ENCODE measurements around the gene EIF3D. TPM values are rescaled to one million over a fixed set of nuclear protein-coding genes. Genes with fewer than 3 reads are reported as not detected.
A peak's percentile ranks its signal among the peaks of the same experiment; 100 is the strongest.

The EIF3D gene
- total and polyA plus RNA-seq, 9 of the 15 experiments (the other 6 are each of a cell fraction or from before 2014, with no cell fraction given) = 191 to 422 (median 279) TPM

GRCh38 chr22:36464715-36465231, 64.2 kb downstream of the EIF3D start:
- Histone ChIP-seq H3K27ac (ENCODE audit: extremely low read depth, low read depth, low read length) (no peak overlapping the region), H3K79me2 (ENCODE audit: control insufficient read depth, insufficient read depth, low read length) (no peaks in the 10 kb centered on the region), H3K4me3 (no peak overlapping the region), H2AFZ (ENCODE audit: low read depth, low read length) (no peak overlapping the region), H3K9me1 (ENCODE audit: control insufficient read depth, insufficient read depth, low read length) (no peaks in the 10 kb centered on the region), H3K4me2 (ENCODE audit: insufficient read depth, low read length) (no peak overlapping the region), H3K9me3 (replicated peaks; ENCODE audit: control insufficient read depth, insufficient read depth, low read depth, low read length) (no peaks in the 10 kb centered on the region), H3K27me3 (ENCODE audit: control insufficient read depth in 2 of 2, insufficient read depth in 2 of 2, low read length in 2 of 2) (no peaks in the 10 kb centered on the region), H3K4me1 (replicated peaks in 1 of 2; ENCODE audit: control insufficient read depth in 2 of 2, insufficient read depth in 2 of 2, low read length in 2 of 2) (peaks cover 19 to 40% of the 10 kb centered on the region in 2 experiments), H4K20me1 (replicated peaks; ENCODE audit: control insufficient read depth, insufficient read depth, low read length) (0 out of 2 replicates have a peak, but pooled peaks cover 3% of the 10 kb centered on the region), H3K9ac (ENCODE audit: insufficient read depth in 1 of 2, low read depth in 2 of 2, low read length in 2 of 2) (0 out of 4 replicates have a peak overlapping the region, but pooled peaks of 1 of the 2 experiments have one; percentile 26), H3K36me3 (ENCODE audit: control insufficient read depth, insufficient read depth, low read length) (peaks cover 24% of the 10 kb centered on the region; the same call in 2 of the 3 replicates)
- DNase-seq (ENCODE audit: extremely low read depth in 1 of 4, low spot score in 3 of 4) (no peak), ATAC-seq (no peak), FAIRE-seq (no peak)
- CTCF ChIA-PET (ENCODE audit: low intra/inter-chr PET ratio) = no interaction called here
- intact Hi-C loops (cut with micrococcal nuclease) = loop anchor here (5.0 kb wide), 1 partner anchor 97 kb away; no protein-coding TSS in a partner anchor
- 95% methylated on average over 3 of the region's 20 CpGs for WGBS (ENCODE audit: insufficient coverage, low coverage, missing lambda C conversion rate)
- TF ChIP-seq POLR2G (IDR thresholded peaks at IDR 0.05; ENCODE audit: low read depth, low read length) (peak; percentile 60), GTF2E2 (tag; IDR thresholded peaks at IDR 0.05) (no peak), GABPB2 (CRISPR knock-in tag; conservative IDR thresholded peaks at IDR 0.05) (no peak), SAP30 (IDR thresholded peaks at IDR 0.05; ENCODE audit: borderline replicate concordance, insufficient read depth, low read depth, low read length, poor library complexity, severe bottlenecking) (no peak)
- no TSS peak for BruUV-seq (replicated peaks)
- POLR2A ChIA-PET = interaction anchor here (1.0 to 1.7 kb wide), 2 partner anchors 9 to 11 kb away, joined by 3 to 4 read pairs; no protein-coding TSS in a partner anchor
- in situ Hi-C loops (cut with MboI) = loop anchor here (5.0 kb wide), 1 partner anchor 167 kb away; no protein-coding TSS in a partner anchor

GRCh38 chr22:36463783-36464184, 65.2 kb downstream of the EIF3D start:
- no peaks in the 10 kb centered on the region for H3K79me2 ChIP-seq (ENCODE audit: control insufficient read depth, insufficient read depth, low read length)
- no peaks in the 10 kb centered on the region for H3K9me3 ChIP-seq (replicated peaks; ENCODE audit: control insufficient read depth, insufficient read depth, low read depth, low read length)
- H3K36me3 ChIP-seq (ENCODE audit: control insufficient read depth, insufficient read depth, low read length) = peaks cover 18% of the 10 kb centered on the region; the same call in 2 of the 3 replicates
- H3K9ac ChIP-seq (ENCODE audit: insufficient read depth in 1 of 2, low read depth in 2 of 2, low read length in 2 of 2) = no peak overlapping the region
- ChIA-PET CTCF (ENCODE audit: low intra/inter-chr PET ratio) (interaction anchor here (0.6 kb wide), 1 partner anchor 117 kb away, joined by 3 read pairs; no protein-coding TSS in a partner anchor), POLR2A (interaction anchor here (1.0 kb wide), 1 partner anchor 8 kb away, joined by 3 read pairs; no protein-coding TSS in a partner anchor)
- intact Hi-C loops (cut with micrococcal nuclease) (no loop called here), in situ Hi-C loops (cut with MboI) (no loop called here)
- no peak overlapping the region for H3K4me3 ChIP-seq
- TF ChIP-seq POLR2G (IDR thresholded peaks at IDR 0.05; ENCODE audit: low read depth, low read length) = peak; percentile 62
- TF ChIP-seq ZNF586 (CRISPR knock-in tag; conservative IDR thresholded peaks at IDR 0.05) = no peak
- no peak for TF ChIP-seq HOMEZ (CRISPR knock-in tag; IDR thresholded peaks at IDR 0.05)
- no peaks in the 10 kb centered on the region for H4K20me1 ChIP-seq (replicated peaks; ENCODE audit: control insufficient read depth, insufficient read depth, low read length)
- peaks cover 19 to 44% of the 10 kb centered on the region in 2 experiments for H3K4me1 ChIP-seq (replicated peaks in 1 of 2; ENCODE audit: control insufficient read depth in 2 of 2, insufficient read depth in 2 of 2, low read length in 2 of 2)
- WGBS (ENCODE audit: insufficient coverage, low coverage, missing lambda C conversion rate) = 66% methylated on average over 10 of the region's 17 CpGs
- no peak for ATAC-seq
- no peaks in the 10 kb centered on the region for H3K9me1 ChIP-seq (ENCODE audit: control insufficient read depth, insufficient read depth, low read length)
- H3K4me2 ChIP-seq (ENCODE audit: insufficient read depth, low read length) = no peak overlapping the region
- no peak overlapping the region for H3K27ac ChIP-seq (ENCODE audit: extremely low read depth, low read depth, low read length)
- no peak for FAIRE-seq
- no peaks in the 10 kb centered on the region for H3K27me3 ChIP-seq (ENCODE audit: control insufficient read depth in 2 of 2, insufficient read depth in 2 of 2, low read length in 2 of 2)
- DNase-seq (ENCODE audit: extremely low read depth in 1 of 4, low spot score in 3 of 4) = no peak
- BruUV-seq (replicated peaks) = no TSS peak
- no peak overlapping the region for H2AFZ ChIP-seq (ENCODE audit: low read depth, low read length)

Data from K562 (cell line).